ENCODE measurements around the gene RAB41.
"Not testable (repeated sequence)": the region's sequence is repeated elsewhere in the genome, so short reads cannot be mapped to it uniquely, and the experiment has no call there.

Gene RAB41

GRCh38 chrX:70281951-70282350 is at the start of gene RAB41:
TSS of gene RAB41 (plus strand) at chrX:70282172. CDS start at chrX:70282218, 46 bp downstream.
- DNase-seq (ENCODE audit: low read depth) = no peak

GRCh38 chrX:70234355-70234754 is 47.6 kb upstream of the RAB41 start, which contains the start of gene AWAT1:
TSS of gene AWAT1 (plus strand) at chrX:70234655. CDS start at chrX:70234696, 41 bp downstream.
- DNase-seq (ENCODE audit: low read depth) = no peak

GRCh38 chrX:70240751-70241150 is 41.2 kb upstream of the RAB41 start:
- DNase-seq (ENCODE audit: low read depth) = no peak

GRCh38 chrX:70241501-70241900 is 40.5 kb upstream of the RAB41 start:
- no peak for DNase-seq (ENCODE audit: low read depth)

- DNase-seq (ENCODE audit: low read depth) = not testable (repeated sequence)
Observed at GRCh38 chrX:70243601-70244000, 38.4 kb upstream of the RAB41 start.

GRCh38 chrX:70244881-70245280 is 37.1 kb upstream of the RAB41 start:
- DNase-seq (ENCODE audit: low read depth) = no peak

- DNase-seq (ENCODE audit: low read depth) = no peak
Observed at GRCh38 chrX:70247252-70247651, 34.7 kb upstream of the RAB41 start.

GRCh38 chrX:70252491-70252890 is 29.5 kb upstream of the RAB41 start:
- no peak for DNase-seq (ENCODE audit: low read depth)

- no peak for DNase-seq (ENCODE audit: low read depth)
Observed at GRCh38 chrX:70253377-70254062, 28.5 kb upstream of the RAB41 start.

GRCh38 chrX:70254063-70254400 is 27.9 kb upstream of the RAB41 start:
- DNase-seq (ENCODE audit: low read depth) = no peak

- no peak for DNase-seq (ENCODE audit: low read depth)
Observed at GRCh38 chrX:70254909-70255308, 27.1 kb upstream of the RAB41 start.

- no peak for DNase-seq (ENCODE audit: low read depth)
Observed at GRCh38 chrX:70255452-70255851, 26.5 kb upstream of the RAB41 start.

GRCh38 chrX:70257423-70258288 is 24.3 kb upstream of the RAB41 start:
- DNase-seq (ENCODE audit: low read depth) = no peak

GRCh38 chrX:70260104-70260503 is 21.9 kb upstream of the RAB41 start, which contains the start of gene P2RY4:
TSS of gene P2RY4 (minus strand) at chrX:70260204. CDS start at chrX:70259624, 580 bp downstream.
- DNase-seq (ENCODE audit: low read depth) = no peak

GRCh38 chrX:70262952-70263567 is 18.9 kb upstream of the RAB41 start:
- no peak for DNase-seq (ENCODE audit: low read depth)

GRCh38 chrX:70264784-70265183 is 17.2 kb upstream of the RAB41 start:
- DNase-seq (ENCODE audit: low read depth) = no peak

- DNase-seq (ENCODE audit: low read depth) = no peak
Observed at GRCh38 chrX:70268034-70268433, 13.9 kb upstream of the RAB41 start, which contains the start of gene ARR3. TSS of gene ARR3 (plus strand) at chrX:70268334. CDS start at chrX:70269386, 1,052 bp downstream.

GRCh38 chrX:70274029-70274428 is 7.9 kb upstream of the RAB41 start:
- DNase-seq (ENCODE audit: low read depth) = not testable (repeated sequence)

- DNase-seq (ENCODE audit: low read depth) = no peak
Observed at GRCh38 chrX:70279081-70279480, 2.9 kb upstream of the RAB41 start.

- no peak for DNase-seq (ENCODE audit: low read depth)
Observed at GRCh38 chrX:70280573-70280972, 1.4 kb upstream of the RAB41 start.

GRCh38 chrX:70289168-70289792 is 7.3 kb downstream of the RAB41 start:
- no peak for DNase-seq (ENCODE audit: low read depth)

Data from HS-5 (cell line).